Measurements from ENCODE around the gene EFCAB6.

The EFCAB6 gene

GRCh38 chr22:43544289-43544673, 267.8 kb downstream of the EFCAB6 start:
- DNase-seq (ENCODE audit: low read depth, low spot score), result no peak
- no peak overlapping the region for H3K4me3 ChIP-seq (ENCODE audit: low read length)

GRCh38 chr22:43543522-43544288, 268.4 kb downstream of the EFCAB6 start:
- no peak for DNase-seq (ENCODE audit: low read depth, low spot score)
- H3K4me3 ChIP-seq (ENCODE audit: low read length), result no peak overlapping the region

DNA sequence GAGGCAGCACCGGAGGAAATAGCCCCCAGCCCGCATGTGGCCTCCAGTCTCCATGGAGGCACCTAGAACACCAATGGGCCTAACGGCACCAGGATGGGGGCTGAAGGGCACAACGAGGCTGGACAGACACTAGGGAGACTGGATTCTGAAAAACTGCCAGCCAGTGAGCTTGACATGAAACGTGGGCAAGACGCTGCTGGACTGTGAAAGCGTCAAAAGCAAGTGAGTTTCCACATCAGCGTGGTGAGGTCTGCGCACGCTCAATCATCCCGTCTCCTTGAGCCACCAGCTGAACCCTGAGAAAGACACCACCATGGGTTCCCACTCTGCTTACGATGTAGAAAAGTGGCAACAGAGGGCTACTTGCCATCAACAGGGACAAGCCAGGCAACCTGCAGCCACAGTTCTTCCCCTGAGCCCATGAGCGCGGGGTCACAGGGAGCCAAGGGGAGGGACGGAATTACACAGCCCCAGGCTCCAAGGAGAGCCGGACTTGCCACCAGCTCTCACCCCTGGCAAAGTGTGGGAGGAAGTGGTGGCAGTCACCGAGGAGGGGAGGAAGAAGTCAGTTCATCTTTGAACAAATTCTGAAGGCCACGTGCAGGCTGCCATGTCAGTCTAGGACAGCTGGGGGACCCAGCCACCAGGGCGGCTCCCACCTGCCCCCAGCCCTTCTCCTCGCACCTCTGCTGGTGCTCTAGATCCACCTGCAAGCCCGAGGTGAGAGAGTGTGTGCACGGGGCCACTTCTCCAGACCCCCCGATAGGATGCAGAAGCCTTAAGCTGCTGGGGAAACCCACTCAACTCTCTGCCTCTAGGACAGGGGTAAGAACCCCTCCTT, 269.2 kb downstream of the EFCAB6 start:
- no peak for DNase-seq (ENCODE audit: low read depth, low spot score)
- no peak overlapping the region for H3K4me3 ChIP-seq (ENCODE audit: low read length)

DNA sequence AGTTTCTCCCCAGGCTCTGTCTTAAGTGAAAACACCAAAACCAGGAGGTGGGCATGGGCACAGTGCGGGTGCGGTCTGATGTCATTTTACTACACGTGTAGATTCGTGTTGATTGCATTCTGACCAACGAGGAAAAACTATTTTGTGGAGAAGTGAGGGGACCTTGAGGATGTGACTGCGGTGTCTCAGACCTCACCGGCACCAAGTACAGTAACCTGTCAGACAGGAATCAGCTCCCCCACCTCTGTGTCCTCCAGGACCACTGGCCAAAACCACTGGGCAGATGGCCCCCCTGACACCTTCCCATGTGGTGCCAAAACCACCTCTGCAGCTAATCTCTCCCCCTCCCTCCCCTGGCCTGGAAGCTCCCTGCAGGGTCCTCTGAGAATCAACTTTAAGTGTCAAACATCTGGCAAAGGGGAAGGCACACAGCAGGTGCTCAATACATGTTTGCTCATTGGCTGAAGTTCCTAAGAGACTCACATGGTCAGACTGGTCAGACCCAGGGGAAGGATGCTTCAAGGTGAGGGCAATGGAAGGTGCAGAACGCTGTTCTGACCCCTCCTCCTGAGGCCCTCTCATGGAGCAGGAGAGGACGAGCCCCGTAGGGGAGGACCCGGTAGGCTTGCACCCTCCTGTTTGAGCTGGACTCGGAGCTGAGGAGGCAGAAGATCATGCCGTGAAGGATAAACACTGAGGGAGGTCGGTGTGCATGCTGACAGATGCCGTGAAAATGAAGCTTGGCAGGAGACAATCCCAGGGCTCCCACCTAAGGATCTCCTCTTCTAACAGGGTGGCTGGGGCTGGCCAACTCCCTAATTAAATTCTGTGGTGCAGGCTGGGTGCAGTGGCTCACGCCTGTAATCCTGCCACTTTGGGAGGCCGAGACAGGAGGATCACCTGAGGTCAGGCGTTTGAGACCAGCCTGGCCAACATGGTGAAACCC, 270.4 kb downstream of the EFCAB6 start:
- H3K4me3 ChIP-seq (ENCODE audit: low read length), result no peak overlapping the region
- DNase-seq (ENCODE audit: low read depth, low spot score), result no peak

DNA sequence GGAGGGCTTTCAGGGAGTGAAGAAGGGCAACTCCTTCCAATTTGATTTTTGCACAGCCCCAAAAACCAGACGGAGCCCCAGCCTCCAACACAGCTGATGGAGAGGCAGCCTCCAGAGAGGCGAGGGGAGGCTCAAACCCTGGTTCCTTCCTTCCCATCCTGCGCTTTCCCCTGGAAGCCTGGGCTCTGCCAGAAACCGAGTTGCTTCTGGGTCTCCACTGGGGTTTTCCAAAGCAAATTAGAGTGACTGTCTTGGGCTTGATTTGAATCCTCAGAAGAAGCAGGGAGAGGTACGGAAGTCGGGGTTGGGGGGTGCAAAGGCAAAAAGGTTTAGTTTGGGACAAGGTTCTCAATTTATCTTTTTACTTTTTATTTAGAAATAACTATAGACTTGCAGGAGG, 271.1 kb downstream of the EFCAB6 start:
- H3K4me3 ChIP-seq (ENCODE audit: low read length), result no peak overlapping the region

GRCh38 chr22:43540529-43540923, 271.6 kb downstream of the EFCAB6 start:
- DNase-seq (ENCODE audit: low read depth, low spot score), result no peak
- no peak overlapping the region for H3K4me3 ChIP-seq (ENCODE audit: low read length)

More for the DNA sequence above, 271.1 kb downstream of the EFCAB6 start:
- no peak for DNase-seq (ENCODE audit: low read depth, low spot score)

- DNase-seq (ENCODE audit: low read depth, low spot score), result no peak
- no peak overlapping the region for H3K4me3 ChIP-seq (ENCODE audit: low read length)
Observed at GRCh38 chr22:43539572-43540528, 272.3 kb downstream of the EFCAB6 start.

DNA sequence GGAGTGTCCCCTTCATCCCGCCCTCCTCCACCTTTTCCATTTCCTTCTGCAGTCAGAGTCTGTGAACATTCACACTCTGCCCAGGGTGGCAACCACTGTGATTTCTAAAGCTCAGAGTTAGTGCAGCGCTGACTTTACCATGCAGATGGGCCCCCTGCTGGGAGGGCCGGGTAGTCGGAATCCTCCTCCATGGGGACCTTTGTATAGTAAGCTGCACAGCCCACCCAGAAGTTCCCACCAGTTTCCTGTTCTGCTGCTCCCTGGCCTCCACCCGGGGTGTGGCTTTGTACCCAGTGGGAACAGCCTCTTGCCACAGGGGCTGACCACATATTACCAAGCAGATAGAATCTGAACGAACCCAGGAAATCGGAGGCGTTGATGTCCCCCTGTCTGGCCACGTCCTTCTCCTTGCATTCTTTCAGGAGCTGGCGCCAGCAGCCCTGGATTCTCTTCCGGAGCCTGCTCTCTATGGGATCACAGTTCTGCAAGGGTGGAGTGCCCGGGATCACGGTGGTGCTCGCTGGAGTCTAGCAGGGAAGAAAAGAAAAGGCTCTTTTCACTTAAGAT, 275.0 kb downstream of the EFCAB6 start:
- DNase-seq (ENCODE audit: low read depth, low spot score), result peak; percentile 48
- H3K4me3 ChIP-seq (ENCODE audit: low read length), result no peak overlapping the region

DNA sequence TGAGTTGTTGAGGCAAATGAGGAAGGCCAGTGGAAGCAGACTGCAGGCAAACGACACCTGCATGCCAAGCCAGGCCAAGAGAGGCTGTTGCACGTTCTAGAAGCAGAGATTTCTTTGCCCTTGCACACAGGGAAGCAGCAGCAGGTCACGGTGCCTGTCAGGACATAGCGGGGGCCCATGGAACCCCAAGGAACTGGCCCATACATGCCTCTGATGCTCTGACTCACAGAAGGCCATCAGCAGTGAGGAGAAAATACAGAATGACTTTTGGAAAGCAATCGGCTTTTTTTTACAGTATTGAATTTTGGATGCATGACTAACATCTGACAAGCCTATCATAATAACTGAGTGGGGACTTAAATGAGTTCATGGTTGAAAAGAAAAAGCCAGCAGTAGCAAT, 276.4 kb downstream of the EFCAB6 start:
- DNase-seq (ENCODE audit: low read depth, low spot score), result no peak
- no peak overlapping the region for H3K4me3 ChIP-seq (ENCODE audit: low read length)

DNA sequence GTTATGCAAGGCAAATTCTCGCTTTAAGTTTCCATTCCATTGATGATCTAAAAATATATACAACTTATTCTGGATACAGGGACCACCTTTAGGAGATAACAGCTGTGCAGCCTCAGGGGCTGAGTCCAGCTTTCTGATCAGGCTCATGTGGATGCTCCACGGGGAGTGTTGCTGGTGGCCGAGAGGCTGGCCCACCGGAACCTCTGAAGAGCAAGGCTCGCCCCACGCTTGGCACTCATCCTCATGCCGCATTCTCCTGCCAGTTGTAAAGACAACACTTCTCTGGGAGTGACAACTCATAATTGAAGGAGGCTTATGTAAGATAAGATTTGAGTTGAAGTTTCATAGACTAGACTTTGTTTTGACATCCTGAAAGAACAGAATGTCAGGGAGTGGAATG, 276.8 kb downstream of the EFCAB6 start:
- no peak overlapping the region for H3K4me3 ChIP-seq (ENCODE audit: low read length)
- DNase-seq (ENCODE audit: low read depth, low spot score), result no peak

DNA sequence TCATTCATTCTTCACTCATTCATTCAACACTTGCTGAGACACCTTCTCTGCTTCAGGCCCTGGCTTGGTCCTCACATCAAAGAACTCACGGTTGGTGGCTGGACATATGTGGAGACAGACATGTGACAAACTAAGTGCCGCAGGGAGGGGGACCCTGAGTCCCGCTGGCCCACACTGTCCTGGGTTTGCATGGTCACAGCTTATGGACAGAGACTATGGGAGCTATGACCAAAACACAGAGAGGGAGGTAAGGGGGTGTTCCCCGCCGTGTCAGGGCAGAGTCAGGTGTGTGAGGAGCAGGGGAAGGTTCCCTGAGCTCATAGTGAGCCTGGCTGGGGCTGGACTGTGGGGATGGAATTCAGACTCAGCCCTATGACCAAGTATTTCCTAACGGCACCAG, 277.2 kb downstream of the EFCAB6 start:
- DNase-seq (ENCODE audit: low read depth, low spot score), result no peak

GRCh38 chr22:43533656-43534428, 278.3 kb downstream of the EFCAB6 start:
- no peak for DNase-seq (ENCODE audit: low read depth, low spot score)
- H3K4me3 ChIP-seq (ENCODE audit: low read length), result no peak overlapping the region

More for the DNA sequence above, 277.2 kb downstream of the EFCAB6 start:
- no peak overlapping the region for H3K4me3 ChIP-seq (ENCODE audit: low read length)

GRCh38 chr22:43533156-43533530, 279.0 kb downstream of the EFCAB6 start:
- H3K4me3 ChIP-seq (ENCODE audit: low read length), result no peak overlapping the region
- no peak for DNase-seq (ENCODE audit: low read depth, low spot score)

DNA sequence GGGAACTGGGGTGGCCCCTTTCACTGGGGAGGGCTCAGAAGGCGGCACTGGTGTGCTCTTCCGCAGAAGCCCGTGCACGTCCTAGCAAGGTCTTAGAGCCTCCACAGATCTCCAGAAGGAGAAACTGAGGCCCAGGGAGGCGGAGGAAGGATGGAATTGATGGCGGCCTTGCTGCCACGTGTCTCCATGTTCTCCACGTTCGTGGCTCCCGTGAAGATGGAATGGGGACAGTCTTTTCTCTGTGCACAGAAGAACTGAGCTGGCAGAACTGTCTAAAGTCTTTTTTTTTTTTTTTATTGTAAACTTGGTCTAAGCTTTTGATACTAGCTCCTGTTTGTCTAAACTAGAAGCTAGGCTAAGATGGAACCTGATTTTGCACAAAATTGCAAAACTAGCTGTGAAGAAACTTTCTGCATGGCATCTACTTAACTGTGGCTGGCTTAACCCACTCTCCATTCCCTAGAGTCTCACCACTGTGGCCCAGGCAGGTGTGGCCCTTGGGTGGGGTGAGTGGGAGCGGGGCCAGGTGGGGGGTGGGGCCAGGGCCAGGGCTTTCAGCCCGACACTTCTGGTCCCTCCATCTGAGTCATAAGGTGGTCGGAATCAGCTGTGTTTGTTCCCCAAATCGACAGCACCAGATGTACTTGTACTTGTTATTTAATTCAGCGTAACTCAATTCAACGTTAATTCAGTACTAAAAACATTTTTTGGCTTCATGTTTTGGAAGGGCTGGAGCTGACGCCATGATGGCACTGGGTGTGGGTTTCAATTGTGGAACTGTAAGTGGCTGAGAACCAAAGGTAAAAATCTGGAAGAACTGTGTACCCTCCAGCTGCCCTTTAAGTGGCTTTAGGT, 279.6 kb downstream of the EFCAB6 start:
- no peak overlapping the region for H3K4me3 ChIP-seq (ENCODE audit: low read length)
- DNase-seq (ENCODE audit: low read depth, low spot score), result no peak

GRCh38 chr22:43531651-43532050, 280.5 kb downstream of the EFCAB6 start:
- H3K4me3 ChIP-seq (ENCODE audit: low read length), result no peak overlapping the region
- DNase-seq (ENCODE audit: low read depth, low spot score), result no peak

DNA sequence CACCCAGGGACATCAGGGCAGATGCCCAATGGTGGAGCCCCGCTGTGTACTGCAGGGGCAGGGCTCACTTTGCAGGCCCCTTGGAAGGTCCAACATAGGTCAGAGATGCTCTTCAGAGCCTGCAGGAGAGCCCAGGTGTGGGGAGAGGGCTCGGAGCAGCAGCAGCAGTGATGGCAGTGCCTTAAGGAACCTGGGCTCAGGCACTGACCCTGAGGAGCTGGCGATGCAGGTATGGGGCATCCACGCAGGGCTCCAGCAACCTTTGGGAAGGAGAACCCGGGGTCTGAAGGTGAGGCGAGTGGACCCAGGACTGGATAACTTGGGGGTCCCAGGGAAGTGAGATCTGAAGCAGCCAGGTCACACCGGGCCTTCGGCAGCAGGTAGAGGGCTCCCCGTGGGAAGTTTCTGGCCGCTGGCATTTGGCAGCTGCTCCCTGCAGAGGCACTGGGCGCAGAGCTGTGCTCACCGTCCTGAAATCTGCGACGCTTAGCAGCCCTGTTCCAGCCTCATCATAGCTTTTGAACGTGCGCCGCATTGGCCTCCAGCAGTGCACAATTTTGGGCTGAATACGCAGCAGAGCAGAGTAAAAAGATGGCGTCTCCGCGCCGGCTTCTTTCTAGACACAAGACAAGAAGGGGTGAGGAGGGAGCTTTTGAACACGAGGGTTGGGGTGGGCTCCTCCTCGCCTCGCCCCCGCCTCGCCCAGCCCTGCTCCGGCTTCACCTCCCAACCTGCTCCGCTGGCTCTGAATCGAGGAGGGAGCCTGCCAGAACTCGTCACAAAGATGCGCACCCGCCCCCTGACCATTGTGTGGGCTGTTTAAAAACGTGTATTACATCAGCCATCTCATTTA, 281.5 kb downstream of the EFCAB6 start:
- H3K4me3 ChIP-seq (ENCODE audit: low read length), result no peak overlapping the region
- DNase-seq (ENCODE audit: low read depth, low spot score), result no peak

Data from Jurkat, Clone E6-1 (cell line).